ENCODE results near the gene PRKD1. TPM values are rescaled to one million over a fixed set of nuclear protein-coding genes. Genes with fewer than 3 reads are reported as not detected.

PRKD1 gene
- total RNA-seq, 4 donors from 2014 or later = 3.5 to 6.4 (median 4.4) TPM

GRCh38 chr14:29896354-29896821 lies 31.3 kb downstream of the PRKD1 start:
- Histone ChIP-seq H3K9me3 (no peaks in the 10 kb centered on the region), H3K36me3 (no peaks in the 10 kb centered on the region), H3K27ac (no peak overlapping the region), H3K4me3 (no peak overlapping the region), H3K4me1 (peaks cover 0 to 14% (median 5%) of the 10 kb centered on the region in 4 donors), H3K27me3 (no peaks in the 10 kb centered on the region)
- in situ Hi-C loops (cut with MboI; ENCODE audit: low pct_ligation_motif_present in 1 of 4, low pct_unique_long_range_greater_than_20kb in 1 of 4, low sequenced_read_pairs in 3 of 4) = no loop called here
- TF ChIP-seq POLR2AphosphoS5 (IDR thresholded peaks at IDR 0.05) = no peak
- no peak for TF ChIP-seq POLR2A (IDR thresholded peaks at IDR 0.05)
- intact Hi-C loops (cut with DNase I; ENCODE audit: low total_unique reads) = no loop called here
- DNase-seq = no peak
- 38 to 65% methylated on average over 3 to 4 of the region's 4 CpGs for WGBS, 2 donors (ENCODE audit: low coverage in 1 of 2)

- Histone ChIP-seq H3K4me1 (peaks cover 0 to 14% (median 5%) of the 10 kb centered on the region in 4 donors), H3K36me3 (no peaks in the 10 kb centered on the region), H3K4me3 (no peak overlapping the region), H3K27ac (no peak overlapping the region), H3K9me3 (no peaks in the 10 kb centered on the region), H3K27me3 (no peaks in the 10 kb centered on the region)
- no peak for DNase-seq
- in situ Hi-C loops (cut with MboI; ENCODE audit: low pct_ligation_motif_present in 1 of 4, low pct_unique_long_range_greater_than_20kb in 1 of 4, low sequenced_read_pairs in 3 of 4) = no loop called here
- intact Hi-C loops (cut with DNase I; ENCODE audit: low total_unique reads) = no loop called here
- 33 to 48% methylated on average over 1 to 7 of the region's 7 CpGs for WGBS, 2 donors (ENCODE audit: low coverage in 1 of 2)
- TF ChIP-seq POLR2A (IDR thresholded peaks at IDR 0.05) (no peak), POLR2AphosphoS5 (IDR thresholded peaks at IDR 0.05) (no peak), CTCF (IDR thresholded peaks at IDR 0.05) (no peak), EP300 (IDR thresholded peaks at IDR 0.05; ENCODE audit: low read depth) (no peak)
These were observed 32.0 kb downstream of the PRKD1 start for GRCh38 chr14:29895591-29896083.

GRCh38 chr14:29893989-29894388 lies 33.7 kb downstream of the PRKD1 start:
- DNase-seq = no peak
- Histone ChIP-seq H3K9me3 (no peaks in the 10 kb centered on the region), H3K36me3 (no peaks in the 10 kb centered on the region), H3K4me3 (no peak overlapping the region), H3K27ac (no peak overlapping the region), H3K27me3 (no peaks in the 10 kb centered on the region), H3K4me1 (peaks cover 0 to 14% (median 5%) of the 10 kb centered on the region in 4 donors)
- in situ Hi-C loops (cut with MboI; ENCODE audit: low pct_ligation_motif_present in 1 of 4, low pct_unique_long_range_greater_than_20kb in 1 of 4, low sequenced_read_pairs in 3 of 4) (no loop called here), intact Hi-C loops (cut with DNase I; ENCODE audit: low total_unique reads) (no loop called here)
- TF ChIP-seq EP300 (IDR thresholded peaks at IDR 0.05; ENCODE audit: low read depth) (no peak), POLR2A (IDR thresholded peaks at IDR 0.05) (no peak), POLR2AphosphoS5 (IDR thresholded peaks at IDR 0.05) (no peak), CTCF (IDR thresholded peaks at IDR 0.05) (no peak)
- WGBS, 2 donors (ENCODE audit: low coverage in 1 of 2) = 91 to 94% methylated on average over 3 of the region's 3 CpGs

- in situ Hi-C loops (cut with MboI; ENCODE audit: low pct_ligation_motif_present in 1 of 4, low pct_unique_long_range_greater_than_20kb in 1 of 4, low sequenced_read_pairs in 3 of 4) (no loop called here), intact Hi-C loops (cut with DNase I; ENCODE audit: low total_unique reads) (no loop called here)
- no peak overlapping the region for H3K4me3 ChIP-seq
- no peaks in the 10 kb centered on the region for H3K9me3 ChIP-seq
- TF ChIP-seq EP300 (IDR thresholded peaks at IDR 0.05; ENCODE audit: low read depth) = no peak
- no peak for TF ChIP-seq POLR2A (IDR thresholded peaks at IDR 0.05)
- TF ChIP-seq CTCF (IDR thresholded peaks at IDR 0.05) = no peak
- no peak for TF ChIP-seq POLR2AphosphoS5 (IDR thresholded peaks at IDR 0.05)
- no peak for DNase-seq
- no peaks in the 10 kb centered on the region for H3K27me3 ChIP-seq
- no peak overlapping the region for H3K27ac ChIP-seq
- H3K36me3 ChIP-seq = no peaks in the 10 kb centered on the region
- H3K4me1 ChIP-seq = peaks cover 0 to 14% (median 5%) of the 10 kb centered on the region in 4 donors
These were observed 35.3 kb downstream of the PRKD1 start for GRCh38 chr14:29892327-29892726.

GRCh38 chr14:29885988-29886387 lies 41.7 kb downstream of the PRKD1 start:
- DNase-seq = no peak
- H3K27me3 ChIP-seq = no peaks in the 10 kb centered on the region
- intact Hi-C loops (cut with DNase I; ENCODE audit: low total_unique reads) (no loop called here), in situ Hi-C loops (cut with MboI; ENCODE audit: low pct_ligation_motif_present in 1 of 4, low pct_unique_long_range_greater_than_20kb in 1 of 4, low sequenced_read_pairs in 3 of 4) (no loop called here)
- no peaks in the 10 kb centered on the region for H3K4me1 ChIP-seq
- H3K36me3 ChIP-seq = no peaks in the 10 kb centered on the region
- H3K9me3 ChIP-seq = no peaks in the 10 kb centered on the region
- no peak overlapping the region for H3K27ac ChIP-seq
- TF ChIP-seq POLR2A (IDR thresholded peaks at IDR 0.05) = no peak
- TF ChIP-seq EP300 (IDR thresholded peaks at IDR 0.05; ENCODE audit: low read depth) = no peak
- no peak for TF ChIP-seq CTCF (IDR thresholded peaks at IDR 0.05)
- no peak for TF ChIP-seq POLR2AphosphoS5 (IDR thresholded peaks at IDR 0.05)
- H3K4me3 ChIP-seq = no peak overlapping the region
- WGBS, 2 donors (ENCODE audit: low coverage in 1 of 2) = 83 to 86% methylated on average over 5 of the region's 5 CpGs
